Stimulated activated CD8-positive, alpha-beta memory T cell treated with anti-CD3 and anti-CD28 coated beads, Interleukin-7, amount 100 ng/mL, for 48 hours (primary cell): ENCODE measurements around the gene ARID3C.

Experiments used
- DNase-seq, 2 donors: peaks; one replicate each; pipeline ENCODE4 v3.0.0-alpha.2; 2020; ENCODE audit warnings: low read depth in 1 of 2; ENCODE audit errors: extremely low read depth in 1 of 2

Gene ARID3C

DNA sequence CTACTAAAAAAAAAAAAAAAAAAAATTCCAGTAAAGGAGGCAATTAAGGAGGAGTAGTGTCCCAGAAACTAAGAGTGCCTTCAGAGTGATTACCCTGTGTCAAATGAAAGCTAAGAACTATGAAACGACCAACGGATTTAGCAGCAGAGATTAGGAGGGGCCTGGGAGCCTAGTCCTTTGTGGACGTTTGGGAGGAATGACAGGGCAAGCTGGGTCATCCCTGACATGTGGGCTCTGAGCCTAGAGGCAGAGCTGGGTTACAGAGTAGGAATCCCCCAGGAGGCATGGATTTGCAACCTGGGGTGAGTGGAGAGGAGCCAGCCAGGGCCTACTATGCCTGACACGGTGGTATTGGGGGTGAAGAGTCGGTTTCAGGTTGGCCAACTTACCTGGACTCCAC is 4.3 kb upstream of the ARID3C start:
- DNase-seq, result no peak

GRCh38 chr9:34630402-34631154 is 1.7 kb upstream of the ARID3C start:
- no peak for DNase-seq

DNA sequence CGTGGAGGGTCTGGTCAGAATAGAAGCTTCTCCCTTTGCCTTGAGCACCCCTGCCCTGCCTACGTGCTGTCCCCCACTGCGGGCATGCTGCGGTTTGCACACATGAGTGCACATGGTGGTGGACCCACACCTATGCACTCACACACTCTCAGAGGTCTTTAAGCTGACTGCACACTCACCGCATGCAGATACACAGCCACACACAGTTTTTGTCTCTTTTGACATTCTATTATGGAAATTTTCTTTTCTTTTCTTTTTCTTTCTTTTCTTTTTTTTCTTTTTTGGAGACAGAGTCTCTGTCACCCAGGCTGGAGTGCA is 584 bp upstream of the ARID3C start:
- no peak for DNase-seq

GRCh38 chr9:34627716-34628655 is 880 bp downstream of the ARID3C start:
- DNase-seq, result no peak

DNA sequence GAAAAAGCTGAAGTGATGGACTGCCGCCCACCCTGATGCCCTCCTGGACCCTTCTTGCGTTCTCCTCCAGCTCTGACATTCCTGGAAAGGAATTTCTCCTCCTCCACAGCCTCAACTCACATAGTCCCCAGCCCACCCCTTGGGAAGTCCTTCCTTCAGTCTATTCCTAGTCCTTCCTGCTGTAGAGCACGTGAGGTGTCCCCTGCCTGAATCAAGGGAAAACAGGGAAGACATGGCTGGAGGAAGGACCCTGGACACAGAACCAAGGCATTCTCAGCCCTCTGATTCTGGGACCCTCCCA is 3.7 kb downstream of the ARID3C start:
- no peak for DNase-seq

GRCh38 chr9:34624475-34625185 is 4.2 kb downstream of the ARID3C start:
- DNase-seq, result no peak

DNA sequence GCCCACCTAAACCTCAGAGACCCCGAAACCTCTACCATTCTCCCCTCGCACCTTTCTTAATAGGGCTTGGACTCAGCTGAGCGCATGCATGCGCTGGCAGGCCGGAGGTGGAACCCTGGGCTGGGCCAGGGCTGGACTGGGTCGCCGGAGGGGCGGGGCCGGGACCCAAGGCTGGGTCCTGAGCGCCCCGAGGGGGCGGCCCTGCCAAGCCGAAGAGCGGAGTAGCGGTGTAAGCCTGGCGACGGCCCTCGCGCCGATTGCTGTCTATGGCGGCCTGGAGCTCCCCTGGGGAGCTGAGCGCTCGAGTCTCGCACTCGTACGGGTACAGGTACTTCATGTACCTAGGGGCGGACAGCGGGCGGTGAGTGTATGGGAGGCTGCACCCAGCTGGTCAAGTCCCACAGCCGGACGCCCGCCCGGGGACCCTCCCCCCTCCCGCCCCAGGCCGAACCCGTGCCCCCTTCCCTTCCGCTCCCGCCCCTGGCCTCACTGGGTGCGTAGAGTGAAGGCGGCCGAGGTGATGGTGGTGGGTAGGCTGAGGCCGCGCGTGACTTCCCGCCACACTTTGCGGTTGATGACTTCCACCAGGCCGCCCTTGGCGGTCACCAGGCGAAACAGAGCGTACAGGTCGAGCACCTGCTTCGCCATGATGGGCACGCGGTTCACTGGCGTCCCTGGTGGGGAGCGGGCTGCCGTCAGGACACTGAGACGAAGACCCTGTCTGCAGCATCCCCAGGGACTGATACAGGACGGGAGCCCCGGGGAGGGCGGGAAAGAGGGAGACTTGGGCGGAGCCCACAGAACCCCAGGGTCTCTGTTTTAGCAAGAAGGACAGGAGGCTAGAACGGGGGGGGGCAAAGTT is 5.3 kb downstream of the ARID3C start:
- no peak for DNase-seq

GRCh38 chr9:34620061-34620994 is 8.5 kb downstream of the ARID3C start, which contains the start of gene DCTN3:
DCTN3 (minus strand) TSS chr9:34620495; CDS start chr9:34620464, 31 bp downstream.
- DNase-seq, result peak; percentile 62 to 92

DNA sequence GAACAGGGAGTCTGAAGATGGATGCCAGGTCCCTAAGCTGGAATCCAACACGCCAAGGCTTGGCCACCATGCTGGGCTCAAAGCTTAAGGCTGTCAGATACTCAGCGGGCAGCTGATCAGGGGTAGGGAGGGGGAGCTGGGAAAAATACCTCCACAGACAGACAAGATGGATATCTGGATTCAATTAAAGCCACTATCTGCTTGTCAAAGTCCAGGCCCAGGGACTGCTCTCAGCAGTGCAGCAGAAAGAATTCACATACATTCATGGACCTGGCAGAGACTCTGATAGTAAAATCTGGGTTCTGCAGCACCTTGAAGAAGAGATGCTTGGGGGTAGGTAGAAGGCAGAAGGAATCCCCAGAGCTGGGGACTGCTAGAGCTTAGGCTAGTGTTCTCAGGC is 13.7 kb downstream of the ARID3C start:
- DNase-seq, result no peak

DNA sequence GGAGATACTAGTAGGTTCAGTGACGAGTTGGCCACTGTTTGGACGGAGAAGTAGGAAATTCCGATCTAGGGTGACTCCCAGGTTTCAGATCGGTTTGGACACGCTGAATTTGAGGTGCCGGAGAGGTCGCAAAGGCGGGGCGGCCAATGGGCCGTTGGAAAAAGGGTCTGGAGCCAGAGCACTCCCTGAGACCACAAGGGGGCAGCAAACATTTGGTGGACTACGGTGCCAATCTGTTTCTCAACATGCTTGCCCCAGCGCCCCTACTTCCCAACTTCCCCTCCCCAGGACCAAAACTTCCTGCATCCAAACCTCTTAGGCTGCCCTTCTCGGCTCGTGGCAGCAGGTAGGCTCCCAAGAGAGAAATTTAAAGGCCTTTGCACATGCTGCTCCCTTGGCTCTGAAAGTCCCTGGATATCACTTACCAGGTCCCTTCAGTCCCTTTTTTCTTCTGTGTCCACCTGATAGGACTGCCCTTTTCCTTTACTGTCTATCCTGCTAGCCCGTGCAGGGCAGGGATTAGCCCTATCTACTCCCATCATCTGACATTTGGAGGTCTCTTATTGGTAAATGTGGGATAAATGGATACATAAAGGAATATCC is 16.0 kb downstream of the ARID3C start:
- DNase-seq, result peak in 1 of 2 donors; percentile 56

- DNase-seq, result peak; percentile 73 to 77
Measured at GRCh38 chr9:34611811-34612787, 16.8 kb downstream of the ARID3C start, which contains the start of gene RPP25L. RPP25L (minus strand) TSS chr9:34612097; CDS start chr9:34611296, 801 bp downstream.

DNA sequence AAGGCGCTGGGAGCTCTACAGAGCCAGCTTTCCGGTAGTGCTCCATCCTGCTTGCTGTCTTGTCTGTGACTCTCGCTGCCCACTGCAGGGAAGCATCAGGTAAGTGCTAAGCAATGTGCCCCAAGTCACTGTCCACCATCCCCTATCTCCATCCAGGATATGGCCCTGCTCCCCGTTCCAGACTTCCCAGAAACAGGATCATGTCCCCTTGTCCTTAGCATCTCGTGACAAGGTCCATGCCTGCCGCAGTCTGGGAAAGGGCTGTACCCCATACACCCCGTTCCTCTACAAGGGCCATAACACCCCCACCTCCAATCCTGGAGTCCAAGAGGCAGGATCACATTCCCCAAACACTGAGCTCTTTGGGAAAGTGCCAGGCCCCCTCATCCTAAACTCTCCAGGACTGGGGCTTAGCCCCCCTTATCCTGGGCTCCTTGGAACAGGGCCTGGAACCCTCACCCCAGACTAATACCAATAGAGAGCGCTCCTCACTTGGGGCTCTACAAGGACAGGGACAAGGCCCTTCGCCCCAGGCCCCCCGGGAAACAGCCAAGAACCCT is 17.5 kb downstream of the ARID3C start:
- DNase-seq, result no peak

GRCh38 chr9:34610434-34611206 is 18.2 kb downstream of the ARID3C start:
- no peak for DNase-seq

GRCh38 chr9:34607331-34607730 is 21.5 kb downstream of the ARID3C start:
- no peak for DNase-seq

- DNase-seq, result no peak
Measured at GRCh38 chr9:34606905-34607304, 22.0 kb downstream of the ARID3C start.

- no peak for DNase-seq
Measured at GRCh38 chr9:34606190-34606589, 22.7 kb downstream of the ARID3C start.
